GM21390 (cell line): ENCODE data around the gene DCTN5.

Source experiments
- ATAC-seq: cut with Tn5 transposase; IDR thresholded peaks from one replicate; pipeline ENCODE4 v1.9.1; 2021; ENCODE audit not compliant: unreplicated experiment

The DCTN5 gene

DNA sequence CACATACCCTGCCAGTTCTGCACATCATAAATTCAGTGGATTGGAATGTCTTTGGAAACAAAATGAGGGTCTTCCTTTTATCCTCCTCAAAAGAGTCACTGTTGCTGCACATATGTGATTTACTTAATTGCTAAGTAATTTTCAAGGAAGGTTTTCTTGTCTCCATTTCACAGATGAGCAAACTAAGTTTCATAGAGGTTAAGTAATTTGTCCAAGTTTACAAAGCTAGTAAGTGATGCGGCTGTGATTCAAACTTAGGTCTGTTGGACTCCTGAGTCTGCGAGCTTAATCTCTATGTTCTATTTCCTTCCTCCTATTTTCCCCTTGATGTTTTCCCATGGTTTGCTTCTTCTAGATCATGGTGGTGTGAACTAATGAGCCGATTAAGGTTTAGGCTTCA, 85.4 kb downstream of the DCTN5 start:
- ATAC-seq = no peak
